Fibroblast of lung (primary cell): Measurements from ENCODE around the gene LMX1A.

Source experiments
- EZH2 ChIP-seq: IDR thresholded peaks from 2 replicates; pipeline ENCODE4 v1.5.1; 2012; ENCODE audit warnings: low read length, control low read depth, mild to moderate bottlenecking; ENCODE audit errors: missing control alignments
- TF ChIP-seq, protein P1 (sequence below), 2 donors: IDR thresholded peaks in 1 of 2; conservative IDR thresholded peaks in 1 of 2; 1 replicate in 1 of 2; 2 replicates in 1 of 2; pipeline ENCODE4 v1.5.1; 2011 to 2012; ENCODE audit warnings: low read length in 2 of 2, control low read depth in 1 of 2, inconsistent platforms in 1 of 2, low read depth in 1 of 2, mild to moderate bottlenecking in 1 of 2

DNA sequence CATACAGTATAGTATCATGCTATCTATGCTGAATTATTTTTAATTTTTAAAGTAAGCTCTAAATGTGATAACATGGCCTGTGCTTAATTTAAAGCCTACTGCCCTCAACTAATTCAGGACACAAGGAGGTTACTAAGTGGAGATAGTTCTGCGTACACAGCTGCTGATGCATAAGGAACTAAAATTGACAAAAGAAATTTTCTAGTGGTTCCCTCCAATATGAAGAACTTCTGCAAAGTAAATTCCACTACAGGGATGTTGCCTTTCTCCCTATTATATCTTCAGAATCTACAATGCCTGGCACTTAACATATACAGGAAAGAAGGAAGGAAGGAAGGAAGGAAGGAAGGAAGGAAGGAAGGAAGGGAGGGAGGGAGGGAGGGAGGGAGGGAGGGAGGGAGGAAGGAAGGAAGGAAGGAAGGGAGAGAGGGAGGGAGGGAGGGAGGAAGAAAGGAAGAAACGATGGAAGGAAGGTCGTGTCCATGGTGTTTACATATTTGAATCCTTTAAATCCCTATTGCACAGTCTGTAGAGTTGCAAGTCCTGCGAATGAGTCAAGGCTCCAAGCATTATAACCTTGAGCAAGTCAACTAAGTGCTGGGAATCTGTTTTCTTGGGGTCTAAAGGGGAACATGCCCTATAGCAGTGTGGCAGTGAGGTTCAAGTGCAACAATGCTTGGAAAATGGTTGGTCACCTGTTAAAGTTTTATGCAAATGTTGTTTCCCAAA is 171.2 kb downstream of the LMX1A start:
- TF ChIP-seq, protein P1, sequence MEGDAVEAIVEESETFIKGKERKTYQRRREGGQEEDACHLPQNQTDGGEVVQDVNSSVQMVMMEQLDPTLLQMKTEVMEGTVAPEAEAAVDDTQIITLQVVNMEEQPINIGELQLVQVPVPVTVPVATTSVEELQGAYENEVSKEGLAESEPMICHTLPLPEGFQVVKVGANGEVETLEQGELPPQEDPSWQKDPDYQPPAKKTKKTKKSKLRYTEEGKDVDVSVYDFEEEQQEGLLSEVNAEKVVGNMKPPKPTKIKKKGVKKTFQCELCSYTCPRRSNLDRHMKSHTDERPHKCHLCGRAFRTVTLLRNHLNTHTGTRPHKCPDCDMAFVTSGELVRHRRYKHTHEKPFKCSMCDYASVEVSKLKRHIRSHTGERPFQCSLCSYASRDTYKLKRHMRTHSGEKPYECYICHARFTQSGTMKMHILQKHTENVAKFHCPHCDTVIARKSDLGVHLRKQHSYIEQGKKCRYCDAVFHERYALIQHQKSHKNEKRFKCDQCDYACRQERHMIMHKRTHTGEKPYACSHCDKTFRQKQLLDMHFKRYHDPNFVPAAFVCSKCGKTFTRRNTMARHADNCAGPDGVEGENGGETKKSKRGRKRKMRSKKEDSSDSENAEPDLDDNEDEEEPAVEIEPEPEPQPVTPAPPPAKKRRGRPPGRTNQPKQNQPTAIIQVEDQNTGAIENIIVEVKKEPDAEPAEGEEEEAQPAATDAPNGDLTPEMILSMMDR (conservative IDR thresholded peaks at IDR 0.05 in 1 of 2, IDR thresholded peaks at IDR 0.05 in 1 of 2; ENCODE audit: low read depth in 1 of 2, low read length in 2 of 2), result no peak
- TF ChIP-seq EZH2, result no peak
